Activated T-helper 9 cell treated with anti-CD3 and anti-CD28 coated beads, Interleukin-2, amount 50 U/mL, for 16 hours (primary cell): ENCODE data around the gene HDAC5.

Experiments
- DNase-seq: peaks from one replicate; pipeline ENCODE4 v3.0.0-alpha.2; 2020; ENCODE audit warnings: low read depth

The HDAC5 gene

GRCh38 chr17:44086364-44087311 lies 36.8 kb downstream of the HDAC5 start:
- DNase-seq = peak; percentile 58

GRCh38 chr17:44085908-44086307 lies 37.5 kb downstream of the HDAC5 start:
- DNase-seq = no peak

DNA sequence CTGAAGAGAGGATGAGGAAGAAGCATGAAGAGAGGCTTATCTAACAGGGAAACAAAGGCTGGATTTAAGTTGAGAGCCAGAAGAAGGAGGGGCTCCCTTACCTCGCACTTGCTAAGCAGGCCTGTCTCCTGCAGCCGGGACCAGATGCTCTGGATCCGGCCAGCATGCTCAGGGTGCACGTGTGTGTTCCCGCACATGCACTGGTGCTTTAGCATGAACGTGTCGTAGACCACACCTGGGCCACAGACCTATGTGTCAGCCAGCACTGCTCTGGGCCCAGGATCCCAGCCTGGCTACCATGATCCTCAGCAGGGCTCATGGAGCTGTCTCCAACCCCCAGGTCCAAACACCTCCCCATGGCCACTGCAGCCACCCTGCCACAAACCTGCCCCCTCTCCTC lies 38.5 kb downstream of the HDAC5 start:
- DNase-seq = no peak

DNA sequence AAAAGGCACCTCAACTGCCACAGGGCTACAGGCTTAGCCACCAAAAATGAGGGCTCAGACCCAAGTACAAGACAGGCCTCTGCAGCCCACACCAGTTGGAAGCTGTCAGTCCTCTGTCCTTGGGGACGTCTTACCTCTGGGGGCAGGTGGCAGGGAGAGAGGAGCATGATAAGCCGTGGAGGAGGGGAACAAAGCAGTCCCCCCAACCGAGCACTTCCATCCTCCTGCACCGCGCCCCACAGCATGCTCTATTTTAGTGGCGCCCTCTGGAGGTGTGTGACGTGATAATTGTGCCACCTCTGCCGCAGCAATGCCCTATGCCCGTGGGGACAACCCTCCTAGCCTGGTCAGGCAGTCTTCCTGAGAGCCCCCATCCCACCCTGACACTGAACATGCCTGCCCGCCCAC lies 39.3 kb downstream of the HDAC5 start:
- no peak for DNase-seq

- no peak for DNase-seq
Observed at GRCh38 chr17:44083250-44083849, 40.1 kb downstream of the HDAC5 start.

DNA sequence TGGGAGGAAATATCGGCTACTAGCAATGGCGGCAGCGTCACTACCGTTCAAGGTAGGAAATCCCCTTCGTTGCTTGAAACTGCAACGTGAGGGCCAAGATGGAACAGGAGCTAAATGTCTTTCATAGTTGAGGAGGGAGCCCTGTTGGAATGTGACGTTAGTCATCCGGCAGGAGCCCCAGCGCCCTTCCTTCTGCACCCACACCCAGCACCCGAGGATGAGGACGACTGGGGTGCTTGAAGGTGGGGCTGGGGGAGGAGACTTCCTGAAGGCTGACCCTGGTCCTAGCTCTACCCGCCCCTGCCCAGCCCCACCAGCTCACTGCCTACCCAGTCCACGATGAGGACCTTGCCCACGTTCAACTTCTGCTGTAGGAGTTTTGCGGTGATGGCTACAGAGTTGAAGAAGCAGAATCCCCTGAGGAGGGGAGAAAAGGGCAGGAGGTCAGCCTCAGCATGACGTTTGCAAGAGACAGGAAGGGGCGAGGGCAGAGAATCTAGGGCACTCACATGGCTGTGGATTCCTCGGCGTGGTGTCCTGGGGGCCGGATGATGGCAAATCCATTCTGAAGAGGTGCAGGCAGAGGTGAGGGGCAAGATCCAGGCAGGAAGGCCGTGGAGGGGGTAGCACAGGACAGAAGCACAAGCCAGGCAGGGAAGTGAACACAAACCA lies 41.0 kb downstream of the HDAC5 start:
- no peak for DNase-seq

GRCh38 chr17:44081681-44082080 lies 41.8 kb downstream of the HDAC5 start:
- DNase-seq = no peak

GRCh38 chr17:44079877-44080821 lies 43.3 kb downstream of the HDAC5 start:
- DNase-seq = no peak

DNA sequence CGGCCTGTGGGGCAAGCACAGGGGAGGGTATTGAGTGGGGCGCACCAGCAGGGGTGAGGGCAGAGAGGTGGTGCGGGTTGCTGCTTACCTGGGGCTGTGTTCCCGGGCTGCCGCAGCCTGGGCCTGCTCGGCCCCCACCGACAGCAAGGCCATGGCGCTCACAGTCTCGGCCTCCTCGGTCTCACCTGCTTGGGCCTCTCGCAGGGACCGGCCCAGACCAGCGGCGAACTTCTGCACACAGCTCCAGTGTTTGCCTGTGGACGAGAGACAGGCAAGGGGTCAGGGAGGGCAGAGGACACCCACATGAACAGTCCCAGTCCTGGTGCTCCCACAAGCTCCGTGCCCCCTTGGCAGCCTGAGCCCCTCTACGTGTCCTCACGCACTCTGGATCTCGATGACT lies 45.0 kb downstream of the HDAC5 start:
- no peak for DNase-seq

DNA sequence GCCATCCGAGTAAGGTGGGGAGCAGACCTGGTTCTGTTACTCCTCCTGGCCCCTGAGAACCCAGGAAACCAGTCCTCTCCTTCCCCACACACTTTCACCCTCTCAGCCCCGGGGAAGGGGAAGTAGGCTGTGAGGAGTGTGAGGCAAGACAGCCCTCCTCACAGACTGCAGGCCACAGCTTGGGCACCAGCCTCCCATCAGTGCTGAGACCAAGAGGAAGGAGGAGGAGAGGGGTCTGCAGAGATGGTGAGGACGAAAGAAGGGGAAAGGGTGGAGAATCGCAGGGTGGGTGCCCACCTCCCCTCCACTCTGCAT lies 45.9 kb downstream of the HDAC5 start:
- no peak for DNase-seq

GRCh38 chr17:44076716-44077594 lies 46.5 kb downstream of the HDAC5 start:
- no peak for DNase-seq

DNA sequence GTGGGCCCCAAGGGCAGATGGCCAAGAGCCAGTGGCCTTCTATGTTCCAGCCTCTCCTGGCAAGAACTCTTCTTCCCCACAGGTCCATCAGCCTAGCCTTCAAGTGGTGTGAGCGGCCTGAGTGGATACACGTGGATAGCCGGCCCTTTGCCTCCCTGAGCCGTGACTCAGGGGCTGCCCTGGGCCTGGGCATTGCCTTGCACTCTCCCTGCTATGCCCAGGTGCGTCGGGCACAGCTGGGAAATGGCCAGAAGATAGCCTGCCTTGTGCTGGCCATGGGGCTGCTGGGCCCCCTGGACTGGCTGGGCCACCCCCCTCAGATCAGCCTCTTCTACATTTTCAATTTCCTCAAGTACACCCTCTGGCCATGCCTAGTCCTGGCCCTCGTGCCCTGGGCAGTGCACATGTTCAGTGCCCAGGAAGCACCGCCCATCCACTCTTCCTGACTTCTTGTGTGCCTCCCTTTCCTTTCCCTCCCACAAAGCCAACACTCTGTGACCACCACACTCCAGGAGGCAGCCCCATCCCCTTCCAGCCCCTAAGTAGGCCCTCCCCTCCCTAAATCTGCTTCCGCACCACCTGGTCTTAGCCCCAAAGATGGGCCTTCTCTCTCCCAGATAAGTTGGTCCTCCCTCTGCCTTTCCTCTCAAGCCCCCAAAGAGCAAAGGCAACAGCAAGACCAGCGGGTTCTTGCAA lies 47.7 kb downstream of the HDAC5 start:
- DNase-seq = no peak

DNA sequence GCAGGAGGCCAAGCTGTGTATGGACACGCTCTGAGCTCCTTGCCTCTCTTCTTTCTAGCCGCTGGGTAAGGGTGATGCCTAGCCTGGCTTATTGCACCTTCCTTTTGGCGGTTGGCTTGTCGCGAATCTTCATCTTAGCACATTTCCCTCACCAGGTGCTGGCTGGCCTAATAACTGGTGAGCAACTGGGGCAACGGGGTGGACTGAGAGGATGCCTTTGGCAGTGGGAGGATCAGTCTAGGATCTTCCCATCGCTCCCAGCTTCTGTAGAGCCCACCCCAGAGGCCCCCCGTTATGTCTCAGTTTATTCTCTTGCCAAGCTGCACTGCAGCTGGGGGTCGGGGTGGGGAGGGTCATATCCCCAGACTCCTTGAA lies 48.5 kb downstream of the HDAC5 start:
- no peak for DNase-seq

DNA sequence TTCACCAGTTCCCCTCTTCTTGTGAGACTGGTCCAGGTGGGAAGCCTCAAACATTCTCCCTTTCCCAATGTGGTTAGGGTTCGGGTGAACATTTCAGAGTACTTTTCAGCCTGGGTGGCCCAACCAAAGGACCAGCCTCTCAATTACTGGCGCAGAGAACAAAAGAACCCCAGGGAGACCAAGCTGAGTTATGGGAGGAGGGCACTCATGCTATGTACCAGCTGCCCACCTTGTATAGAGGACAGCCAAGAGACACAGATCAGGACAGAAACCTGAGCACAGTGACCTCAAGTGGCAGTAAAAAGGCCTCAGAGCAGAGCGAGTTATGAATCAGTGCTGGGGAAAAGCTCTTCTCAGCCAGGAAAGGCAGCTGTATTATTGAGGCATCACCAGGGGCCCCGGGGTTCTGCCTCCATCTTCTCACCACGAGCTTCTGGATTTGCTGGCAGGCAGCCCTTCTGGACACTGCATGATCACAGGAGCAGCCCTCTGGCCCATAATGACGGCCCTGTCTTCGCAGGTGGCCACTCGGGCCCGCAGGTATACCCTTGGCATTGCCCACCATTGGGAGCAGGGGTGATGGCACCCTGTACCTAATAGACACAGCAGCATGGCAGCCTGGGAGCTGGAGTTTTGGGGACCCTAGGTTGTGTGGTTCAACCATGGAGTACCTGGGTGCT lies 49.1 kb downstream of the HDAC5 start:
- DNase-seq = no peak

GRCh38 chr17:44071772-44072171 lies 51.7 kb downstream of the HDAC5 start:
- DNase-seq = no peak

- DNase-seq = no peak
Observed at GRCh38 chr17:44071198-44071520, 52.3 kb downstream of the HDAC5 start.

DNA sequence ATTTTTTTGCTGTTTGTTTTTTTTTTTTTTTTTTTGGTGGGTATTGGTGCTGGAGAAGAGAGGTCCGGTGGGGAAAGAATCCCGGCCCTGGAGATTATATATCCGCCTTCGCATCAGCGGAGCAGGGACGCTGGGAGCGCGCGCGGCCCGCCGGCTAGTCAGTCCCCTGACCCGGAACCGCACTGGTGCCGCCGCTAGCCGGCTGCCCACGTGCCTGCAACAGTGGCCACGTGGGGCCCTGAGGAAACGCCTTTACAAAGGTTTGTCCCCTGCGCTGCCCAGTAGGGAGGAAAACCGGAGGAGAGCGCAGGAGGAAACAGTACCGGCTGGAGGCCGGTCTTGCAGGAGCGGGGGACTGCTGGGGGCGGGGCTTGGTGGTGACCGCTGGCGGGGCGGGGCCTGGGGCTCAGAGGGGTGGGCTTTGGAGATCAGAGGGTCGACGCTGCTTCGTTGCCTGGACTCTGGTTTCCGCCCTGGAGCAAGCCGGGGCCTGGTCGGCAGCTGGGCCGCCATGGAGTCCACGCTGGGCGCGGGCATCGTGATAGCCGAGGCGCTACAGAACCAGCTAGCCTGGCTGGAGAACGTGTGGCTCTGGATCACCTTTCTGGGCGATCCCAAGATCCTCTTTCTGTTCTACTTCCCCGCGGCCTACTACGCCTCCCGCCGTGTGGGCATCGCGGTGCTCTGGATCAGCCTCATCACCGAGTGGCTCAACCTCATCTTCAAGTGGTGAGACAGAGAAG lies 52.8 kb downstream of the HDAC5 start, which contains the start of gene G6PC3:
Gene G6PC3, plus strand, starts transcription at position 281 of the 743 bp plus-strand sequence. Its CDS starts 231 bp downstream, at position 512.
- peak; percentile 59 for DNase-seq

DNA sequence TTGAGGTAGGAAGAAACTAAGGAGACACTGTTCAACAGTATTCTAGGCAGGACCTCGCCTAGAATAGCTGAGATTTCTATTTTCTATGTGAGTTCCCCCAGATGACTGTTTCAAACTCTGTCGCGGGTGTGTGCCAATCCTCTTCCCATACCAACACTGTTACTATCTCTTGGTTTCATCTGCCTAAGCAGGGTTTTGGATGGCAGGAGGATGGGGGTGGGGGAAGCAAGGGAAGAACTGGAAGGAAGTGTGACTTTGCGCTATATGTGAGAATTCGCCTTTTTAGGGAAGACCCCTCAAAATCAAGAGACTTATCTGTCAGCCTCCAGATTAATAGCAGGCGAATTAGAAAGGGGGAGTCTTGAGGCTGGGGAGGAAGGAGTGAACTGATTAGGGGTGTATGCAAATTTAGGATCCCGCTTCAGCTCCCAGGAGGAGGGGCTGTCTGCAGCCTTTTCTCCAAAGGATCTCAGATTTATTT lies 53.4 kb downstream of the HDAC5 start:
- no peak for DNase-seq

DNA sequence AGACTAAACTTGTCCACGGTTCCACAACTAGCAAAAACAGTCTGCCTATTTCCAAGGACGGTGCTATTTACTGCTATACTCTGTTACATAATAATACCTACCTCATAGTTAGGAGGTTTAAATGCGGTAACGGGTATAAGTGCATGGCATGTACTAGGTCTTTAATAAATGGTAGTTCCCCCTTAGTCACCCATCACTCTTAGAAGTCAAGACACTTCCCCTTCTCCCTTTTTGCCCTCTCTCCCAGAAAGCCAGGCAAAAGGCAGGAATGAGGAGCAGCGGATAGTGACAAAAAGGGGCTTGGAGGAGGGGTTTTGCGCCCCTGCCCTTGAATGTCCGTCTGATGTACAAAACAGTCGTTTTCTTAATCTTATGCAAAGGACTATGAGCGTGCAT lies 55.9 kb downstream of the HDAC5 start:
- no peak for DNase-seq
